Measurements from ENCODE around the gene SNX10. TPM values are rescaled to one million over a fixed set of nuclear protein-coding genes. Genes with fewer than 3 reads are reported as not detected.

The SNX10 gene
- total and polyA plus RNA-seq, 2 of the 4 experiments (the other 2 are of a cell fraction): not detected

GRCh38 chr7:26308551-26308950 is 16.9 kb downstream of the SNX10 start:
- dilution Hi-C loops (cut with HindIII; ENCODE audit: low sequenced_read_pairs, unreplicated experiment) (no loop called here), intact Hi-C loops (cut with micrococcal nuclease) (no loop called here), in situ Hi-C loops (cut with MboI; ENCODE audit: low sequenced_read_pairs) (no loop called here)
- H3K36me3 ChIP-seq (ENCODE audit: control insufficient read depth, insufficient read depth, low read length): no peaks in the 10 kb centered on the region
- no peaks in the 10 kb centered on the region for H3K79me1 ChIP-seq (ENCODE audit: low read depth in 1 of 2, low read length in 2 of 2)
- CTCF ChIA-PET: no interaction called here
- H3K4ac ChIP-seq (ENCODE audit: low read depth, low read length): no peak overlapping the region
- no peak for ATAC-seq (ENCODE audit: low read depth)
- H2BK20ac ChIP-seq (ENCODE audit: low read depth, low read length): no peak overlapping the region
- H4K5ac ChIP-seq (ENCODE audit: low read depth, low read length): no peak overlapping the region
- no peak overlapping the region for H2AK9ac ChIP-seq (replicated peaks; ENCODE audit: low read depth, low read length, poor library complexity)
- H4K91ac ChIP-seq (ENCODE audit: insufficient read depth, low read depth, low read length): no peak overlapping the region
- no peak for DNase-seq
- no peak overlapping the region for H3K4me3 ChIP-seq (ENCODE audit: insufficient read depth, low read depth, low read length)
- no peaks in the 10 kb centered on the region; the same call in 1 of the 2 replicates for H3K27me3 ChIP-seq (ENCODE audit: control insufficient read depth, insufficient read depth, low read length)
- H3K14ac ChIP-seq (replicated peaks; ENCODE audit: low read depth, low read length): no peak overlapping the region
- H3K4me1 ChIP-seq (ENCODE audit: control insufficient read depth, insufficient read depth, low read length): no peaks in the 10 kb centered on the region
- no peak overlapping the region for H2BK5ac ChIP-seq (ENCODE audit: low read depth, low read length, poor library complexity, severe bottlenecking)
- WGBS, 2 experiments (ENCODE audit: extremely low coverage in 2 of 2, insufficient read length in 1 of 2): no CpG with 5 or more reads among the region's 4 CpGs
- no peak overlapping the region for H2AK5ac ChIP-seq (ENCODE audit: low read depth, low read length)
- no peaks in the 10 kb centered on the region for H3K9me1 ChIP-seq (ENCODE audit: insufficient read depth, low read length)
- H3K18ac ChIP-seq (ENCODE audit: low read depth, low read length): no peak overlapping the region
- no peak overlapping the region for H2BK15ac ChIP-seq (ENCODE audit: low read depth, low read length)
- H3K4me2 ChIP-seq (ENCODE audit: low read depth, low read length): no peak overlapping the region
- TF ChIP-seq MAFK (IDR thresholded peaks at IDR 0.05; ENCODE audit: low read depth, low read length) (no peak), CHD1 (IDR thresholded peaks at IDR 0.05; ENCODE audit: low read depth, low read length) (no peak), RAD21 (IDR thresholded peaks at IDR 0.05; ENCODE audit: low read length) (no peak), NFE2L2 (IDR thresholded peaks at IDR 0.05; ENCODE audit: low read depth, low read length) (no peak), SMC3 (IDR thresholded peaks at IDR 0.05; ENCODE audit: low read depth, low read length) (no peak), MXI1 (IDR thresholded peaks at IDR 0.05; ENCODE audit: borderline replicate concordance, low read depth, low read length) (no peak), MAZ (IDR thresholded peaks at IDR 0.05; ENCODE audit: borderline replicate concordance, low read depth, low read length) (no peak), ELK1 (IDR thresholded peaks at IDR 0.05; ENCODE audit: borderline replicate concordance, low read depth, low read length) (no peak), USF2 (IDR thresholded peaks at IDR 0.05; ENCODE audit: low read depth, low read length) (no peak), RCOR1 (IDR thresholded peaks at IDR 0.05; ENCODE audit: insufficient replicate concordance, low read length) (no peak)
- H3K27ac ChIP-seq (ENCODE audit: insufficient read depth, low read length): no peak overlapping the region
- no peak overlapping the region for H2BK120ac ChIP-seq (ENCODE audit: low read depth, low read length)
- no peaks in the 10 kb centered on the region for H3K9me3 ChIP-seq (ENCODE audit: control insufficient read depth, insufficient read depth, low read length)
- H4K8ac ChIP-seq (ENCODE audit: low read depth in 2 of 2, low read length in 2 of 2): no peak overlapping the region
- no TSS peak for BruUV-seq (replicated peaks)
- H2AFZ ChIP-seq (replicated peaks; ENCODE audit: low read length, poor library complexity): no peak overlapping the region
- no peaks in the 10 kb centered on the region for H4K20me1 ChIP-seq (ENCODE audit: insufficient read depth, low read length)
- H3K23ac ChIP-seq (ENCODE audit: low read depth, low read length): no peak overlapping the region
- H3K9ac ChIP-seq (ENCODE audit: low read depth, low read length): no peak overlapping the region
- no peak overlapping the region for H3K56ac ChIP-seq (ENCODE audit: extremely low read depth, insufficient read depth, low read length)
- POLR2A ChIA-PET (ENCODE audit: unreplicated experiment): no interaction called here

Data from IMR-90 (cell line).